ENCODE measurements around the gene PROZ. TPM values are rescaled to one million over a fixed set of nuclear protein-coding genes. Genes with fewer than 3 reads are reported as not detected.

PROZ gene
- total RNA-seq, 1 experiment from 2014 or later, result not detected

DNA sequence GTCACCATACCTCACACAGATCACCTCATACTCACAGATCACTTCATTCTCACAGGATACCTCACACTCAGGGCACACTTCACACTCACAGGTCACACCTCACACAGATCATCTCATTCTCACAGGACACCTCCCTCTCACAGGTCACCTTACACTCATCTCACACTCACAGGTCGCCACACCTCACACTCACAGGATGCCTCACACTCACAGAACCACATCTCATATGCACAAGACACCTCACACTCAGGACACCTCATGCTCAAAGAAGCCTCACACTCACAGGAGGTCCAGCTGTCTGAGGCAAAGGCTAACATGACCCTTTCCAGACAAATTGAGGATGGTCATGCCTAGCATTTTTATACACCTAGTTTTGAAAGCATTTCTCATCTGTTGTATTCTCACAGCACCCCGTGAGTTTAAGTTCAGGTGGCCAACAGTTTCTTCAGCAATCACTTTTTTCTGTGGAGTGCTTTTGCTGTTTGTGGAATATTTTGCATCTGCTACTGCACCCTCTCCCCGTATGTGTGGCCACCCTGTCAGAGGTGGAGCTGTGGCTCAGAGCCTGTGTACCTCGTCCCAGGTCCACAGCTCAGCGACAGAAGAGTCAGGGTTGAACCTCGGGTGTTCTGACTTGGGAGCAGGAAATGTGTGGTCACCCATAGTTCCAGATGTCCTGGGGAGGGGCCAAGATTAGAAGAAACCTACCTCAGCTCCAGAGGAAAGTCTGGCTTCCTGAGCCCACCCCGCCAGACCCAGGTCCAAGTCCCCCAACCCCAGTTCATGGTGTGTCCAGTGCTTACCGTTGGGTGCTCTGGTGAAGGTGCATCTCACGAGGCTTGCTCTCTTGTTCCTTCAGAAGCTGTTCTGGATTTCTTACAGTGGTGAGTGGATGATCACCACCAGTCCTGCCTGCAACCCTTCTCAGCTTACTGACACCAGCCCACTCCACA, 45.3 kb upstream of the PROZ start:
- POLR2A ChIA-PET, result no interaction called here
- CTCF ChIA-PET, result no interaction called here
- Histone ChIP-seq H3K4me2 (ENCODE audit: low read length) (no peak overlapping the region), H3K27ac (ENCODE audit: low read depth, low read length) (no peak overlapping the region), H3K4me3 (replicated peaks in 1 of 2; ENCODE audit: low read depth in 1 of 2, low read length in 2 of 2) (no peak overlapping the region), H2AFZ (ENCODE audit: low read depth, low read length, poor library complexity, severe bottlenecking) (no peak overlapping the region), H3K79me2 (ENCODE audit: insufficient read depth, low read length) (no peaks in the 10 kb centered on the region), H3K36me3 (ENCODE audit: control insufficient read depth in 1 of 2, insufficient read depth in 2 of 2, low read length in 2 of 2) (no peaks in the 10 kb centered on the region), H4K20me1 (ENCODE audit: insufficient read depth) (no peaks in the 10 kb centered on the region), H3K9me2 (ENCODE audit: insufficient read depth) (no peaks in the 10 kb centered on the region), H3K9me3 (ENCODE audit: control insufficient read depth in 1 of 2, insufficient read depth in 1 of 2, low read depth in 1 of 2, low read length in 2 of 2) (no peaks in the 10 kb centered on the region), H3K4me1 (ENCODE audit: control insufficient read depth in 1 of 2, insufficient read depth in 2 of 2, low read length in 2 of 2) (peaks cover 0 to 7% of the 10 kb centered on the region in 2 experiments; a peak in 1 of 4 replicates), H3K27me3 (ENCODE audit: insufficient read depth, low read length) (no peaks in the 10 kb centered on the region), H3K9ac (ENCODE audit: low read length) (no peak overlapping the region)
- TF ChIP-seq, protein P1, sequence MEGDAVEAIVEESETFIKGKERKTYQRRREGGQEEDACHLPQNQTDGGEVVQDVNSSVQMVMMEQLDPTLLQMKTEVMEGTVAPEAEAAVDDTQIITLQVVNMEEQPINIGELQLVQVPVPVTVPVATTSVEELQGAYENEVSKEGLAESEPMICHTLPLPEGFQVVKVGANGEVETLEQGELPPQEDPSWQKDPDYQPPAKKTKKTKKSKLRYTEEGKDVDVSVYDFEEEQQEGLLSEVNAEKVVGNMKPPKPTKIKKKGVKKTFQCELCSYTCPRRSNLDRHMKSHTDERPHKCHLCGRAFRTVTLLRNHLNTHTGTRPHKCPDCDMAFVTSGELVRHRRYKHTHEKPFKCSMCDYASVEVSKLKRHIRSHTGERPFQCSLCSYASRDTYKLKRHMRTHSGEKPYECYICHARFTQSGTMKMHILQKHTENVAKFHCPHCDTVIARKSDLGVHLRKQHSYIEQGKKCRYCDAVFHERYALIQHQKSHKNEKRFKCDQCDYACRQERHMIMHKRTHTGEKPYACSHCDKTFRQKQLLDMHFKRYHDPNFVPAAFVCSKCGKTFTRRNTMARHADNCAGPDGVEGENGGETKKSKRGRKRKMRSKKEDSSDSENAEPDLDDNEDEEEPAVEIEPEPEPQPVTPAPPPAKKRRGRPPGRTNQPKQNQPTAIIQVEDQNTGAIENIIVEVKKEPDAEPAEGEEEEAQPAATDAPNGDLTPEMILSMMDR (IDR thresholded peaks at IDR 0.05 in 2 of 3, conservative IDR thresholded peaks at IDR 0.05 in 1 of 3; ENCODE audit: borderline replicate concordance in 1 of 3, insufficient read depth in 1 of 3, low read depth in 2 of 3, low read length in 2 of 3), result no peak
- no peak for TF ChIP-seq ELF1 (IDR thresholded peaks at IDR 0.05; ENCODE audit: borderline replicate concordance, low read depth)
- TF ChIP-seq, protein P2, sequence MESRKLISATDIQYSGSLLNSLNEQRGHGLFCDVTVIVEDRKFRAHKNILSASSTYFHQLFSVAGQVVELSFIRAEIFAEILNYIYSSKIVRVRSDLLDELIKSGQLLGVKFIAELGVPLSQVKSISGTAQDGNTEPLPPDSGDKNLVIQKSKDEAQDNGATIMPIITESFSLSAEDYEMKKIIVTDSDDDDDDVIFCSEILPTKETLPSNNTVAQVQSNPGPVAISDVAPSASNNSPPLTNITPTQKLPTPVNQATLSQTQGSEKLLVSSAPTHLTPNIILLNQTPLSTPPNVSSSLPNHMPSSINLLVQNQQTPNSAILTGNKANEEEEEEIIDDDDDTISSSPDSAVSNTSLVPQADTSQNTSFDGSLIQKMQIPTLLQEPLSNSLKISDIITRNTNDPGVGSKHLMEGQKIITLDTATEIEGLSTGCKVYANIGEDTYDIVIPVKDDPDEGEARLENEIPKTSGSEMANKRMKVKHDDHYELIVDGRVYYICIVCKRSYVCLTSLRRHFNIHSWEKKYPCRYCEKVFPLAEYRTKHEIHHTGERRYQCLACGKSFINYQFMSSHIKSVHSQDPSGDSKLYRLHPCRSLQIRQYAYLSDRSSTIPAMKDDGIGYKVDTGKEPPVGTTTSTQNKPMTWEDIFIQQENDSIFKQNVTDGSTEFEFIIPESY (IDR thresholded peaks at IDR 0.05; ENCODE audit: extremely low read depth, insufficient replicate concordance, low read length), result no peak
- TF ChIP-seq SRF (IDR thresholded peaks at IDR 0.05; ENCODE audit: low read depth), result no peak
- no peak for TF ChIP-seq POLR2A (IDR thresholded peaks at IDR 0.05; ENCODE audit: borderline replicate concordance, extremely low read depth, insufficient read depth, insufficient read length)
- TF ChIP-seq ZFX (IDR thresholded peaks at IDR 0.05), result no peak
- no peak for TF ChIP-seq SP1 (IDR thresholded peaks at IDR 0.05; ENCODE audit: low read depth)
- no peak for TF ChIP-seq EZH2 (IDR thresholded peaks at IDR 0.05)
- ATAC-seq (no peak), DNase-seq (ENCODE audit: low read depth, low spot score) (no peak)
- intact Hi-C loops (cut with micrococcal nuclease), result no loop called here
- RAD21 ChIA-PET (ENCODE audit: low non-redundant PET in 1 of 2, low total read pairs in 2 of 2, uncharacterized antibody in 2 of 2, unreplicated experiment in 2 of 2), result no interaction called here
- BruUV-seq (replicated peaks), result no TSS peak

All from HCT116 (cell line).